HepG2 (cell line): ENCODE data around the gene INTS4. TPM values are rescaled to one million over a fixed set of nuclear protein-coding genes. Genes with fewer than 3 reads are reported as not detected.
A peak's percentile ranks its signal among the peaks of the same experiment; 100 is the strongest.

Source experiments
- ARNTL ChIP-seq: sonication (generic); formaldehyde crosslinking; IDR thresholded peaks from 2 replicates; pipeline ENCODE4 v1.4.0; 2020; ENCODE audit warnings: mild to moderate bottlenecking, missing genetic modification reagents
- CREB1 ChIP-seq, 2 experiments: fragments of 450-650 bp in 1 of 2; IDR thresholded peaks; 2 replicates each; pipeline ENCODE4 v1.6.1; 2016 to 2017; ENCODE audit warnings: control low read depth in 1 of 2, mild to moderate bottlenecking in 1 of 2, missing compliant biosample characterization in 1 of 2, missing genetic modification characterization in 1 of 2
- EED ChIP-seq: sonication (generic); formaldehyde crosslinking; IDR thresholded peaks from 2 replicates; pipeline ENCODE4 v1.5.0; 2020; ENCODE audit warnings: mild to moderate bottlenecking, missing genetic modification reagents
- FOSL1 ChIP-seq: sonication (generic); formaldehyde crosslinking; IDR thresholded peaks from 2 replicates; pipeline ENCODE4 v1.9.0; 2021; ENCODE audit warnings: missing genetic modification reagents, borderline replicate concordance
- GTF2F1 ChIP-seq: fragments of 150-350 bp; IDR thresholded peaks from 2 replicates; pipeline ENCODE4 v1.6.1; 2014; ENCODE audit warnings: low read length
- MZF1 ChIP-seq: sonication (generic); formaldehyde crosslinking; IDR thresholded peaks from 2 replicates; pipeline ENCODE4 v1.8.1; 2023; ENCODE audit warnings: mild to moderate bottlenecking, missing genetic modification reagents, borderline replicate concordance
- NONO ChIP-seq, 2 experiments: fragments of 450-650 bp in 1 of 2; sonication (generic) in 1 of 2; formaldehyde crosslinking in 1 of 2; IDR thresholded peaks in 1 of 2; conservative IDR thresholded peaks in 1 of 2; 2 replicates each; pipeline versions ENCODE4 v1.6.1 to v1.8.0; 2017 to 2022; ENCODE audit warnings: mild to moderate bottlenecking in 1 of 2, missing genetic modification reagents in 1 of 2, moderate library complexity in 1 of 2
- RBFOX2 ChIP-seq: fragments of 200-400 bp; formaldehyde crosslinking; IDR thresholded peaks from 2 replicates; pipeline ENCODE4 v1.6.1; 2017; ENCODE audit warnings: low read depth, mild to moderate bottlenecking, low read length
- SRF ChIP-seq: IDR thresholded peaks from 2 replicates; pipeline ENCODE4 v1.6.1; 2011; ENCODE audit warnings: mild to moderate bottlenecking, low read depth, low read length, moderate library complexity
- TGIF2 ChIP-seq: IDR thresholded peaks from 2 replicates; pipeline ENCODE4 v1.6.1; 2016; ENCODE audit warnings: control low read depth, missing compliant biosample characterization
- TSC22D2 ChIP-seq: sonication (generic); formaldehyde crosslinking; IDR thresholded peaks from 2 replicates; pipeline ENCODE4 v1.5.1; 2020; ENCODE audit warnings: missing genetic modification reagents, mild to moderate bottlenecking, borderline replicate concordance
- ZFP62 ChIP-seq: sonication (generic); formaldehyde crosslinking; IDR thresholded peaks from 2 replicates; pipeline ENCODE4 v1.4.0; 2020; ENCODE audit warnings: missing genetic modification reagents
- ZNF136 ChIP-seq: sonication (generic); formaldehyde crosslinking; IDR thresholded peaks from 2 replicates; pipeline ENCODE4 v1.8.1; 2022; ENCODE audit warnings: low read depth, mild to moderate bottlenecking, moderate library complexity, missing genetic modification reagents
- ZNF234 ChIP-seq: sonication (generic); formaldehyde crosslinking; conservative IDR thresholded peaks from 2 replicates; pipeline ENCODE4 v1.5.1; 2020; ENCODE audit warnings: mild to moderate bottlenecking, missing genetic modification reagents
- ZNF337 ChIP-seq: sonication (generic); formaldehyde crosslinking; IDR thresholded peaks from 2 replicates; pipeline ENCODE4 v1.5.1; 2020; ENCODE audit warnings: missing genetic modification reagents, low read depth, mild to moderate bottlenecking, borderline replicate concordance
- ZNF34 ChIP-seq: sonication (generic); formaldehyde crosslinking; IDR thresholded peaks from 2 replicates; pipeline ENCODE4 v1.4.0; 2020; ENCODE audit warnings: mild to moderate bottlenecking, missing genetic modification reagents, borderline replicate concordance
- ZNF496 ChIP-seq: sonication (generic); formaldehyde crosslinking; IDR thresholded peaks from 2 replicates; pipeline ENCODE4 v1.8.1; 2023; ENCODE audit warnings: mild to moderate bottlenecking, moderate library complexity, missing genetic modification reagents; ENCODE audit not compliant: insufficient replicate concordance
- ZNF674 ChIP-seq: sonication (generic); formaldehyde crosslinking; IDR thresholded peaks from 2 replicates; pipeline ENCODE4 v1.5.0; 2020; ENCODE audit warnings: low read depth, mild to moderate bottlenecking, missing genetic modification reagents
- ZNF761 ChIP-seq: sonication (generic); formaldehyde crosslinking; conservative IDR thresholded peaks from 2 replicates; pipeline ENCODE4 v1.4.0; 2020; ENCODE audit warnings: mild to moderate bottlenecking, missing genetic modification reagents
- ZNF879 ChIP-seq: sonication (generic); formaldehyde crosslinking; IDR thresholded peaks from 2 replicates; pipeline ENCODE4 v1.8.1; 2023; ENCODE audit warnings: missing genetic modification reagents
- polyA plus RNA-seq, 8 experiments: library from polyadenylated mRNA; depleted of rRNA in 3 of 8; stranded (reverse) in 7 of 8; unstranded in 1 of 8; fragments of >200 nt; fragmentation: Illumina TruSeq in 4 of 8; extraction: Trizol in 4 of 8; gene quantifications; 2 replicates each; pipeline versions ENCODE4 v1.2.1 to v1.2.3, GENCODE V29; 2011 to 2016; ENCODE audit warnings: low read depth in 4 of 8, missing spikeins in 1 of 8, mixed read lengths in 1 of 8; ENCODE audit not compliant: insufficient read depth in 1 of 8
- total RNA-seq, 5 experiments: library from RNA; depleted of rRNA; stranded (reverse); fragments of >200 nt; fragmentation: Illumina TruSeq; extraction: Trizol; gene quantifications; 2 replicates each; pipeline ENCODE4 v1.2.3, GENCODE V29; 2016; ENCODE audit warnings: low read depth in 1 of 5
- TF ChIP-seq, protein P1 (sequence below), 2 experiments: sonication (generic) in 1 of 2; formaldehyde crosslinking in 1 of 2; IDR thresholded peaks; 2 replicates each; pipeline versions ENCODE4 v1.4.0 to v1.6.1; 2018 to 2020; ENCODE audit warnings: missing genetic modification reagents in 2 of 2, borderline replicate concordance in 1 of 2, low read depth in 1 of 2, mild to moderate bottlenecking in 1 of 2, missing biosample characterization in 1 of 2
- TF ChIP-seq, protein P2 (sequence below): IDR thresholded peaks from 2 replicates; pipeline ENCODE4 v1.6.1; 2018; ENCODE audit warnings: missing genetic modification reagents, mild to moderate bottlenecking, missing compliant biosample characterization
- TF ChIP-seq, protein P3 (sequence below): sonication (generic); formaldehyde crosslinking; IDR thresholded peaks from 2 replicates; pipeline ENCODE4 v1.5.0; 2020; ENCODE audit warnings: missing genetic modification reagents
- TF ChIP-seq, protein P4 (sequence below): sonication (generic); formaldehyde crosslinking; IDR thresholded peaks from 2 replicates; pipeline ENCODE4 v1.8.1; 2023; ENCODE audit warnings: missing genetic modification reagents, mild to moderate bottlenecking, borderline replicate concordance

INTS4 gene
- total and polyA plus RNA-seq, 2 of the 13 experiments (the other 11 are each of a cell fraction or from before 2014, with no cell fraction given), result 37.3 to 44.8 TPM

DNA sequence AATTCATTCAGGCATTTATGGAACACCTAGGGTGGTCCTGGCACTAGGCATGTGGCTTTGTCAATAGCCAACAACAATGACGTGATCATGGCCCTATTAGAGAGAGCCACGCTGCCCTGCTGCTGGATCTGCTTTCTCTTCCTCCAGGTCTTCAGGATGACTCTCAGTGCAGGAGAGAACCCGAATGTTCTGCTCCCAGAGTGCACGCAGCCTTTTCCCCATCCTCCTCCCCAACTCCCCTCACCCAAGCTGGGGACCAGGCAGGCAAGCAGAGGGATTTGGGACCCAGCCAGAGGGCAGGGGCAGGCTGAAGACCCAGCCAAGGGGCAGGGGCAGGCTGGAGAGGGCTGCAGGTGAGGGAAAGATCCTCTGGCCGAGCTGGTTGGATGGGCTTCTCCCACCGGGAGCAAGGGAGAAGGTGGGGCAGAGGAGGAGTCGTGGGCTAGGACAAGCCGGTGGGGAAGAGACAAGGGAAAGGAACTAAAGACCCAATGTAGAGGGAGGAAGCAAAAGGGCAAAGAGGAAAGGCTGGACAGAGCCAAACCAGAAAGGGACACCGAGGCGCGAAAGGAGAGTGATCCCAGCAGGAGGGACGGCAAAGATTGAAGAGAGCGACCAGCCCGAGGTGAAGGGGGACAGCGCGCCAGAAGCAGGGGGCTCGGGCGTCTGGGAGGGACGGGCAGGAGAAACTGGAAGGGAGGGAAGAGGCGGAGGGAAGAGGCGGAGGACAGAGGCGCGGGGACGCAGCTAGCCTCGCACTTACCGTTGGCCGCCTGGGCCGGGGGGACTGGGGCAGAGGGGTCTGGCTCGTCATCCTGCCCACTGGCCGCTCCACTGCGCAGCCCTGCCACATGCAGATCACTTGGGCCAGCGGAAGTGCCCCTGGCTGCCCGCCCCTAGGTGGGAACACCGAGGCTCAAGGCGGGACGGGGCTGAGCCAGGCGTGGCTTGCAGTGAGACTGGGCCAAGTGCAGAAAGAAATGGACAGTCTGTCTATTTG lies 28.2 kb upstream of the INTS4 start, which contains the start of gene KCTD14 (continued):
- TF ChIP-seq ZNF136 (CRISPR knock-in tag) (no peak), ZNF496 (CRISPR knock-in tag) (no peak), SRF (no peak), FOSL1 (CRISPR knock-in tag) (no peak), TGIF2 (CRISPR knock-in tag) (no peak), ZFP62 (CRISPR knock-in tag) (no peak), CREB1 (IDR thresholded peaks at IDR 0.05) (no peak), CREB1 (CRISPR knock-in tag; IDR thresholded peaks at IDR 0.05) (no peak), ZNF761 (CRISPR knock-in tag) (peak; percentile 88; the same call in 1 of the 2 replicates), ZNF234 (no peak; the same call in 1 of the 2 replicates), TSC22D2 (no peak), ARNTL (CRISPR knock-in tag) (0 out of 2 replicates have a peak, but pooled peaks have one; percentile 48), ZNF879 (no peak), ZNF337 (no peak), MZF1 (CRISPR knock-in tag) (no peak), NONO (IDR thresholded peaks at IDR 0.05) (no peak), NONO (CRISPR knock-in tag; conservative IDR thresholded peaks at IDR 0.05) (peak; percentile 74), EED (CRISPR knock-in tag) (peak; percentile 60; the same call in 1 of the 2 replicates), ZNF34 (peak; percentile 36; the same call in 1 of the 2 replicates), ZNF674 (no peak), GTF2F1 (no peak), RBFOX2 (peak; percentile 81)
- TF ChIP-seq, protein P1, sequence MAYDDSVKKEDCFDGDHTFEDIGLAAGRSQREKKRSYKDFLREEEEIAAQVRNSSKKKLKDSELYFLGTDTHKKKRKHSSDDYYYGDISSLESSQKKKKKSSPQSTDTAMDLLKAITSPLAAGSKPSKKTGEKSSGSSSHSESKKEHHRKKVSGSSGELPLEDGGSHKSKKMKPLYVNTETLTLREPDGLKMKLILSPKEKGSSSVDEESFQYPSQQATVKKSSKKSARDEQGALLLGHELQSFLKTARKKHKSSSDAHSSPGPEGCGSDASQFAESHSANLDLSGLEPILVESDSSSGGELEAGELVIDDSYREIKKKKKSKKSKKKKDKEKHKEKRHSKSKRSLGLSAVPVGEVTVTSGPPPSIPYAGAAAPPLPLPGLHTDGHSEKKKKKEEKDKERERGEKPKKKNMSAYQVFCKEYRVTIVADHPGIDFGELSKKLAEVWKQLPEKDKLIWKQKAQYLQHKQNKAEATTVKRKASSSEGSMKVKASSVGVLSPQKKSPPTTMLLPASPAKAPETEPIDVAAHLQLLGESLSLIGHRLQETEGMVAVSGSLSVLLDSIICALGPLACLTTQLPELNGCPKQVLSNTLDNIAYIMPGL (CRISPR knock-in tag; IDR thresholded peaks at IDR 0.05; ENCODE audit: borderline replicate concordance in 1 of 2, low read depth in 1 of 2), result peak; percentile 61 to 81; a peak in 3 of 4 replicates
- TF ChIP-seq, protein P2, sequence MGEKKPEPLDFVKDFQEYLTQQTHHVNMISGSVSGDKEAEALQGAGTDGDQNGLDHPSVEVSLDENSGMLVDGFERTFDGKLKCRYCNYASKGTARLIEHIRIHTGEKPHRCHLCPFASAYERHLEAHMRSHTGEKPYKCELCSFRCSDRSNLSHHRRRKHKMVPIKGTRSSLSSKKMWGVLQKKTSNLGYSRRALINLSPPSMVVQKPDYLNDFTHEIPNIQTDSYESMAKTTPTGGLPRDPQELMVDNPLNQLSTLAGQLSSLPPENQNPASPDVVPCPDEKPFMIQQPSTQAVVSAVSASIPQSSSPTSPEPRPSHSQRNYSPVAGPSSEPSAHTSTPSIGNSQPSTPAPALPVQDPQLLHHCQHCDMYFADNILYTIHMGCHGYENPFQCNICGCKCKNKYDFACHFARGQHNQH, result peak; percentile 52; the same call in 1 of the 2 replicates
- TF ChIP-seq, protein P3, sequence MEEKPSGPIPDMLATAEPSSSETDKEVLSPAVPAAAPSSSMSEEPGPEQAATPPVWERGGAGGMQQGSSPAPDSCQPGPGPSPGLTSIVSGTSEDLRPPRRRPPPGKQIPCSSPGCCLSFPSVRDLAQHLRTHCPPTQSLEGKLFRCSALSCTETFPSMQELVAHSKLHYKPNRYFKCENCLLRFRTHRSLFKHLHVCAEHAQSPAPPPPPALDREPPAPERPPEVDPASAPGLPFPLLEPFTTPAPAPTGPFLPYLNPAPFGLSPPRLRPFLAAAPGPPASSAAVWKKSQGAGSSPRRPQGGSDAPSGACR, result no peak
- TF ChIP-seq, protein P4, sequence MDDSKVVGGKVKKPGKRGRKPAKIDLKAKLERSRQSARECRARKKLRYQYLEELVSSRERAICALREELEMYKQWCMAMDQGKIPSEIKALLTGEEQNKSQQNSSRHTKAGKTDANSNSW, result no peak
